ENCODE measurements around the gene NDUFC2. TPM values are rescaled to one million over a fixed set of nuclear protein-coding genes. Genes with fewer than 3 reads are reported as not detected.
A peak's percentile ranks its signal among the peaks of the same experiment; 100 is the strongest.
"Not testable (repeated sequence)": the region's sequence is repeated elsewhere in the genome, so short reads cannot be mapped to it uniquely, and the experiment has no call there.

NDUFC2 gene
- total RNA-seq, 1 experiment from 2014 or later: 258 TPM

DNA sequence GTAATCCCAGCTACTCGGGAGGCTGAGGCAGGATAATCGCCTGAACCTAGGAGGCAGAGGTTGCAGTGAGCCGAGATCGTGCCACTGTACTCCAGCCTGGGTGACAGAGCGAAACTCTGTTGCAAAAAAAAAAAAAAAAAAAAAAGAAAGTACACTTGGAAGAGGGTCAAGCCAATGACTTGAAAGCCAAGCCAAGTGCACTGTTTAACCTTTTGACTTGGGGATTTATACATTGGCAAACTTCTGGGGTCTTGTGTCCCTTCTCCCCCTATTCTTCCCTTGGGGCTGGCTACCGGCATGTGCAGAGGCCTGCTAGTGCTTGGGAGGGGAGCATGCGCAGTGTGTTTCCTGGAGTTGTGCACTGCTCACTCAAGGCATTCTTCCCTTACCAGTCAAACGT is 30.3 kb downstream of the NDUFC2 start:
- no peak for DNase-seq
- Histone ChIP-seq H3K27me3 (ENCODE audit: control insufficient read depth, insufficient read depth, low read length) (no peaks in the 10 kb centered on the region; the same call in 1 of the 2 replicates), H3K4me3 (ENCODE audit: insufficient read depth, low read depth, low read length) (no peak overlapping the region)

DNA sequence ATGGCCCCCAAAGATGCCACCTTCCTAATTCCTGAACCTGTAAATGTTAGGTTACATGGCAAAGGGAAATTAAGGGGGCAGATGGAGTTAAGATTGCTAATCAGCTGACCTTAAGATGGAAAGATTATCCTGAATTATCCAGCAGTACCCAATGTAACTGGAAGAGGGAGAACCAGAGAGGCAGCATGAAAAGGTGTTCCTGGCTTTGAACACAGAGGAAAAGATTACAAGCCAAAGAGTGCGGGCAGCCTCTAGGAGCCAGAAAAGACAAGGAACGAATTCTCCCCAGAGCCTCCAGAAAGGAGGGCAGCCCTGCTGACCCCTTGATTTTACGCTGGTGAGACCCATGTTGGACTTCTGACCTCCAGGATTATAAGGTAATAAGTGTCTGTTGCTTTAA is 31.1 kb downstream of the NDUFC2 start:
- no peaks in the 10 kb centered on the region for H3K36me3 ChIP-seq (replicated peaks; ENCODE audit: control insufficient read depth, insufficient read depth, low read length)
- no peak for DNase-seq
- no peak overlapping the region for H3K4me3 ChIP-seq (ENCODE audit: insufficient read depth, low read depth, low read length)
- H3K27me3 ChIP-seq (ENCODE audit: control insufficient read depth, insufficient read depth, low read length): no peaks in the 10 kb centered on the region; the same call in 1 of the 2 replicates

More for the DNA sequence above, 30.3 kb downstream of the NDUFC2 start:
- H3K36me3 ChIP-seq (replicated peaks; ENCODE audit: control insufficient read depth, insufficient read depth, low read length): no peaks in the 10 kb centered on the region

DNA sequence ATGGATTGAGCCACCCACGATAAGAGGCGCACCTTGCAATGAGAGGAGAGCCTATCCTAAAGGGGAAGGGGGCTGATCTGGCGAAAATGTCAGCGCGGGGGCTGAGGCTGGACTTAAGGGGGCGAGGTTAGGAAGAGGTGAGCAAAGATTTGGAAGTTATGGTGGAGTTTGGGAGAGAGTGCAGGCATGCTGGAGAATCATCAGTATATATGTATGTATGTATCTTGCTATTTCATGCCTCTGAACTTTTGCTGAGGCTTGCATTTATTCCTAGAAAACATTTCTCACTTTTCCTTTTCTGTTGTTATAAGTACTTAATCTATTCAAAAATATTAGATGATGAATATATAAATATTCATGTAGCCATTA is 33.2 kb downstream of the NDUFC2 start:
- DNase-seq: no peak
- no peak overlapping the region for H3K4me3 ChIP-seq (ENCODE audit: insufficient read depth, low read depth, low read length)
- no peaks in the 10 kb centered on the region for H3K36me3 ChIP-seq (replicated peaks; ENCODE audit: control insufficient read depth, insufficient read depth, low read length)
- no peaks in the 10 kb centered on the region; the same call in 1 of the 2 replicates for H3K27me3 ChIP-seq (ENCODE audit: control insufficient read depth, insufficient read depth, low read length)

- Histone ChIP-seq H3K27me3 (ENCODE audit: control insufficient read depth, insufficient read depth, low read length) (no peaks in the 10 kb centered on the region; the same call in 1 of the 2 replicates), H3K4me3 (ENCODE audit: insufficient read depth, low read depth, low read length) (peak overlapping the region; percentile 24), H3K36me3 (replicated peaks; ENCODE audit: control insufficient read depth, insufficient read depth, low read length) (no peaks in the 10 kb centered on the region)
- peak; percentile 97 for DNase-seq
Measured at GRCh38 chr11:78045851-78046485, 33.7 kb downstream of the NDUFC2 start.

- Histone ChIP-seq H3K36me3 (replicated peaks; ENCODE audit: control insufficient read depth, insufficient read depth, low read length) (no peaks in the 10 kb centered on the region), H3K27me3 (ENCODE audit: control insufficient read depth, insufficient read depth, low read length) (no peaks in the 10 kb centered on the region; the same call in 1 of the 2 replicates), H3K4me3 (ENCODE audit: insufficient read depth, low read depth, low read length) (no peak overlapping the region)
- no peak for DNase-seq
Measured at GRCh38 chr11:78044706-78045105, 35.0 kb downstream of the NDUFC2 start.

DNA sequence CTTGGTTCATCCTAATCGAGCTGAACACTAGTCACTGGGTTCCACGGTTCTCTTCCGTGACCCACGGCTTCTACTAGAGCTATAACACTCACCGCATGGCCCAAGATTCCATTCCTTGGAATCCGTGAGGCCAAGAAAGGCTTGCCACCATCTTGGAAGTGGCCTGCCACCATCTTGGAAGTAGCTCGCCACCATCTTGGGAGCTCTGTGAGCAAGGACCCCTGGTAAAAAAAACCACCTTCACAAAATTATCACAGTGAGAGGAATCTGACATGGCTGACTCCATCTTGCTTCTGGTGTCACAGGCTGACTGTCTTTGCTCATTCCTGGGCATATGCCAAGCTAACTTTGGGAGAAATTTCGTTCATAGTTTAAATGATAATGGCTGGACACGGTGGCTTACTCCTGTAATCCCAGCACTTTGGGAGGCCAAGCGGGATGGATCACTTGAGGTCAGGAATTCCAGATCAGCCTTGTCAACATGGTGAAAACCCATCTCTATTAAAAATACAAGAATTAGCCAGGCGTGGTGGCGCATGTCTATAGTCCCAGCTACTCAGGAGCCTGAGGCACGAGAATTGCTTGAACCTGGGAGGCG is 37.7 kb downstream of the NDUFC2 start:
- no peak for DNase-seq
- H3K36me3 ChIP-seq (replicated peaks; ENCODE audit: control insufficient read depth, insufficient read depth, low read length): no peaks in the 10 kb centered on the region
- H3K4me3 ChIP-seq (ENCODE audit: insufficient read depth, low read depth, low read length): no peak overlapping the region
- H3K27me3 ChIP-seq (ENCODE audit: control insufficient read depth, insufficient read depth, low read length): no peaks in the 10 kb centered on the region; the same call in 1 of the 2 replicates

DNA sequence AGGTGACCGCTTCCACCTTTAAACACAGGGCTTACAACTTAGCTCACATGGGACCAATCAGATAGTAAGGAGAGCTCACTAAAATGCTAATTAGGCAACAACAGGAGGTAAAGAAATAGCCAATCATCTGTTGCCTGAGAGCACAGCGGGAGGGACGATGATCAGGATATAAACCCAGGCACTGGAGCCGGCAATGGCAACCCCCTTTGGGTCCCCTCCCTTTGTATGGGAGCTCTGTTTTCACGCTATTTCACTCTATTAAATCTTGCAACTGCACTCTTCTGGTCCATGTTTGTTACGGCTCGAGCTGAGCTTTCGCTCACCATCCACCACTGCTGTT is 38.3 kb downstream of the NDUFC2 start:
- H3K36me3 ChIP-seq (replicated peaks; ENCODE audit: control insufficient read depth, insufficient read depth, low read length); H3K4me3 ChIP-seq (ENCODE audit: insufficient read depth, low read depth, low read length); DNase-seq; H3K27me3 ChIP-seq (ENCODE audit: control insufficient read depth, insufficient read depth, low read length): not testable (repeated sequence)

DNA sequence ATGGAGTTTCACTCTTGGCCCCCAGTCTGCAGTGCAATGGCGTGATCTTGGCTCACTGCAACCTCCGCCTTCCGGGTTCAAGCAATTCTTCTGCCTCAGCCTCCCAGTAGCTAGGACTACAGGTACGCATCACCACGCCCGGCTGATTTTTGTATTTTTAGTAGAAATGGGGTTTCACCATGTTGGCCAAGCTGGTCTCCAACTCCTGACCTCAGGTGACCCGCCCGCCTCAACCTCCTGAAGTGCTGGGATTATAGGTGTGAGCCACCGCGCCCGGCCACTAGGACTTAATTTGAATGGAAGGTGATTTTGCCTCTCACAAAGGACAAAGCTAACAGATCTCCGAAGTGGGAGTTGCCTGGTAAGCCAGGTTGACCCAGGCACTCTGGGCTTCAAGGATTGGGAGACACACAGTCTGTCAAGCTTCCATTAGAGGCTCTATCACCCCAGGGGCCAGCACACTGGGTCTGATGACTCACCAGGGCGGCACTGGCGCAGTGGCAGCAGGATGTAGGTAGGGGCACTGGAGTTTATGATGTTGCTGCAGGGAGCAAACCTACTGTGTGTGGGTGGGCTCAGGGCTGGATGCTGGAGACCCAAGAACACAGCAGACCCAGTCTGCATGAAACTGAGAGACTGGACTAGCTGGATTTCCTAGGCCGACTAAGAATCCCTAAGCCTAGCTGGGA is 38.8 kb downstream of the NDUFC2 start:
- DNase-seq: peak; percentile 54
- no peaks in the 10 kb centered on the region; the same call in 1 of the 2 replicates for H3K27me3 ChIP-seq (ENCODE audit: control insufficient read depth, insufficient read depth, low read length)
- H3K4me3 ChIP-seq (ENCODE audit: insufficient read depth, low read depth, low read length): no peak overlapping the region
- no peaks in the 10 kb centered on the region for H3K36me3 ChIP-seq (replicated peaks; ENCODE audit: control insufficient read depth, insufficient read depth, low read length)

DNA sequence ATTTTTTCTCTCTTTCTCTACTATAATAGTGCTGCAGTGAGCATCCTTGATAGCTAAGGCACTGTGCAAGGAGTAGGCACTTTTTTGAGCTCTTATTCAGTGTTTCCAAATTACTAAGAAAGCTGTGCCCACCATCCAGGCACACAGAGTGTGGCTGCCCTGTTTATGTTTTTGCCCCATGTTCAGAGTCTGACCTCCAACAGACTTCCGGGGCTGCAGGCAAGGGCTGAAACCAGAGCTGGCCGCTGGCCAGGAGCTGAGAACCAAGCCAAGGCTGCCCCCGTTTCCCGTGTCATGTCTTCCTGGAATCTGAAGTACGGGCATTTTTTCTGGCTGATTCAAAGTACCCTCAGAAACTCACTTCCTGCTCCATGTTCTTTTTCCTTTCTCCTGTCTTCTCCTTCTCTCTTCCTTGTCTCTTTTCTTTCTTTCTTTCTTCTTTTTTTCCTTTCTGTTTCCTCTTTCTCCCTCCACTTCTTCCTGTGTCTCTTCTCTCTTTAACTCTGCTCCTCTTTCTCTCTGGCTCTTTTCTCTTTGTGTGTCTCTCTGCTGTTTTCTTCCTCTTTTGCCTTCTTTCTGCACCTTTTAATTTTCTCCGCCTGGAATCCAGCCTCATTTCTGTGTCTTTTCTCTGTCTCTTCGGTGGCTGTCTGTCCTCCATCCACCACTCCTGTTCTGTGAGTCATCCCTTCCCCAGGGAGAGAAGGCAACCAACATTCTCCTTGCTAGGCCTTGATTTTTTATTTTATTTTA is 39.6 kb downstream of the NDUFC2 start:
- DNase-seq: no peak
- H3K36me3 ChIP-seq (replicated peaks; ENCODE audit: control insufficient read depth, insufficient read depth, low read length): no peaks in the 10 kb centered on the region
- no peak overlapping the region for H3K4me3 ChIP-seq (ENCODE audit: insufficient read depth, low read depth, low read length)
- H3K27me3 ChIP-seq (ENCODE audit: control insufficient read depth, insufficient read depth, low read length): no peaks in the 10 kb centered on the region

GRCh38 chr11:78039391-78039918 is 40.2 kb downstream of the NDUFC2 start:
- no peaks in the 10 kb centered on the region for H3K36me3 ChIP-seq (replicated peaks; ENCODE audit: control insufficient read depth, insufficient read depth, low read length)
- DNase-seq: no peak
- H3K4me3 ChIP-seq (ENCODE audit: insufficient read depth, low read depth, low read length): no peak overlapping the region
- no peaks in the 10 kb centered on the region for H3K27me3 ChIP-seq (ENCODE audit: control insufficient read depth, insufficient read depth, low read length)

GRCh38 chr11:78038697-78039313 is 40.9 kb downstream of the NDUFC2 start:
- DNase-seq: no peak
- no peaks in the 10 kb centered on the region for H3K36me3 ChIP-seq (replicated peaks; ENCODE audit: control insufficient read depth, insufficient read depth, low read length)
- no peaks in the 10 kb centered on the region for H3K27me3 ChIP-seq (ENCODE audit: control insufficient read depth, insufficient read depth, low read length)
- H3K4me3 ChIP-seq (ENCODE audit: insufficient read depth, low read depth, low read length): no peak overlapping the region

DNA sequence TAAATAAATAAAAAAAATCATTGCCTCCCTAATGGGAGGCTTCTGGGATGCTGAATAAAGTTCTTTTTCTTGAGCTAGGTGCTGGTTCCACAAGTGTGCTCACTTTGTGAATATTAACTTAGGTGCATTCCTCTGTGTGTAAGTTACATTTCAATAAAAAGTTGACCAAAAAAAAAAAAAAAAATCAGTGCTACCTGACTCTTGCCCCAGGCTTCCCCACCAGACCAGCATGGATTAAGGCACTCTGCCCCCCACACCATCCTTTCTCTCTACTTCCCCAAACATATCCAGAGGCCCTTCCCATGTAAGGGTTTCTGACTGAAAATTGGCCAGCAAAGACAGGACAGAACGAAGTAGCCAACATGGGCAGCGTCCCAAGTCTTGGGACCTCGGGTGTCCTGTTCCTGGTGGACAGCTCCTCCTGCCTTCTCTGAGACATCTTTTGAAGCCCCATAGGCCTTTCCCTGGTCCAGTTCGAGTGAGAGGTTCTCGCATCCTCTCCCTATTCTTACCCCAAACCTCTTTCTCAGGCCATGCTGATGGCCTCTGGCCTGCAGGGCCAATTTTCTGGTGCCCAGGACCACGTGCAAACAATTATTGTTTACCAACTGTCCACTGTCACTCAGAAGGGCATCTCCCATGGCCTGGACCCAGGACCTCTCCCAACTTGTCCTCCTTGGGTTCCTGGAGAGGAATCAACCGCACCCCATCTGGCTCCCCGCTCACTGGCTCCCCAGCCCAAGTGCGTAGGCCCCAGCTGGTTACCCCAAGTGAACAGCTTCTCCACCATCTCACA is 41.6 kb downstream of the NDUFC2 start:
- H3K36me3 ChIP-seq (replicated peaks; ENCODE audit: control insufficient read depth, insufficient read depth, low read length): no peaks in the 10 kb centered on the region
- H3K27me3 ChIP-seq (ENCODE audit: control insufficient read depth, insufficient read depth, low read length): no peaks in the 10 kb centered on the region
- no peak for DNase-seq
- no peak overlapping the region for H3K4me3 ChIP-seq (ENCODE audit: insufficient read depth, low read depth, low read length)

DNA sequence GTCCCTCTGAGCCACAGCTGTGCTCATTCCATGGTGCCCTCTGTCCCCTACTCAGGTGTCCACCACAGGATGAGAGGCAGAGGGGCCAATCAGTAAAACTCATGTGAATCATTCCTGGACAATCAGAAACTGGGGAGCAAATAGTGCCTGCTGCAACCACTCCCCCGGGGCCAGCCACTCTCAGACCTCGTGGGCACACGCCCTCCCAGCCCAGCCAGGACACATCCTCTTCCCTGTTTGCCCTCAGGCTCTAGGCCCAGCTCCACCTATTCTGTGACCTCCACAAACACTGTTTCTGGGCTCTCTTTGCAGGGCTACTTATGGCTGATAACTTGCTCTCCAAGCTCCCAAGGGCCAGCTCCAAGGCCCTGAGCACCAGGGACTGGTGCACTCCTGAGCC is 42.6 kb downstream of the NDUFC2 start:
- H3K4me3 ChIP-seq (ENCODE audit: insufficient read depth, low read depth, low read length): no peak overlapping the region
- H3K27me3 ChIP-seq (ENCODE audit: control insufficient read depth, insufficient read depth, low read length): no peaks in the 10 kb centered on the region
- H3K36me3 ChIP-seq (replicated peaks; ENCODE audit: control insufficient read depth, insufficient read depth, low read length): no peaks in the 10 kb centered on the region
- no peak for DNase-seq

Measured in H7 (cell line).